CD4-positive, alpha-beta T cell treated with Interleukin-2 at 100 ng/mL for 4 hours (primary cell): ENCODE data around the gene MADD.
"Not testable (repeated sequence)": the region's sequence is repeated elsewhere in the genome, so short reads cannot be mapped to it uniquely, and the experiment has no call there.

ENCODE experiments used
- DNase-seq: peaks from one replicate; pipeline ENCODE4 v3.0.0-alpha.2; 2020; ENCODE audit warnings: low spot score

MADD gene

DNA sequence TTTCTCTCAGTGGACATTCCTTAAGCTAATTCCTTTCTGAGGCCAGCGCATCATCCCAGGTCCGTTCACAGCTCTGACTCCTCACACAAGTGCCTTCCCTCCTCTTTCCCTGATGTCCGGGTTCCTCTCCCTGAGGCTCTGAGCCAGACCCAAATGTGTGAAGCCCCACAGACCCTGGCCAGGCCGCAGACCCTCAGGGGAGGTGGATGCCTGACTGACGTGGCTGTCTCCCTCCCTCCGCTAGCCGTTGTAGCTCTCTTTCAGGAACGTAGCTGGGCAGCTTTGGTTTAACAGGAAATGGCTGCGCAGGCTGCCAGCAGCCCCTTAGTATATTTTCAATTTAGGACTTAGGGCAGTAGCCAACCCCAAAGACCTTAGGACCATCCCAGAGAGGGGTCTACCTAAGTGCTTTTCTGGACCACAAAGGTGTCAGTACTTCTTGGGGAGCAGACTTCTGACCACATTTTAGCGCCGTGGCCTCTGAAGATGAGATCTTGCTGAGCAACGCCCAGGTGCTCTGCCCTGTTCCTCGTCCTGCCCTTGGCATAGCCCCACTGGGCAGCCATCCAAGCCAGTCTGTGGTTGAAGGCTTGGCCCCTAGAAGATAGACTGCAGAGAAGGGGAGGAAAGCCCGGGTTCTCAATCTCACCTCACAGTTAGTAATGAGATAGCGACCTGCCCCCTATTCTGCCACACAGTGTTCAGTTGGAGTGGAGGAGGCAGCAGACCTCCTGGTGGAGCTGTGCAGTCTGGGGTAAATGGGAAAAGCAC is 55.5 kb downstream of the MADD start:
- no peak for DNase-seq

DNA sequence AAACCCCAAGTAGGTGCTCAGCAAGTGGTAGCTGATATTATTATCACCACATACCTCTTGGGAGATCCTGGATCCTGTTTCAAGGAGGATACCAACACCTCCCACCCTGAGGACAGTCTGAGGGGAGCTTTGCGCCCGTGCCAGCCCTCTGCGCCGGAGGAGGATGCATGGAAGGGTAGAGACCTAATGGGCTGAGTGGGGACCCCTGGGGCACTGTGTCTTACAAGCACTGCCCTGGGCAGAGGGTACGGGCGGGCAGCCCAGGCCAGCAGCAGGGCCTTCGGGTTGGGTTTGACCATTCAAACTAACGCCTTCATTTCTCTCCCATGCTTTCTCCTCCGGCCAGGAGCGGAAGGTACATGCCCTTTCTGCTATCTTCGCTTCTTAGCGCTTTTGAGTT is 56.3 kb downstream of the MADD start:
- DNase-seq, result no peak

DNA sequence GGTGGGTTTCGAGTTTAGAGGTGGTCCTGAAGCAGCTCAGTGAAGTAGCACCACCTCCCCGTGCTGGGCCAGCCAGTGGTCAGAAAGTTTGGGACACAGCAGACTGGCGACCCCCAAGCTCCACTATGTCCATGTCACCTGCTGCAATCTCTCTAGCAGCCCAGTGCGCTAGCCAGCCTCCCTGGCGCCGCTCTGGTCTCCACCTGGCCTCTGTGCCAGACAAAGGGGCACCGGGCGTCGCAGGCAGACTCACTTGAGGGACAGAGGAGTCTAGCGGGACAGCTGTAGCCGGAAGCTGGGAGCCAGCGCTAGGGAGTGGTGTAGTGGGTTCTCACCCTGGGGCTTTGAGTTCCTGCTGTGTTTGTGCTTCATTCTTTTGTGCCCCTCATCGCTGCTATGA is 57.1 kb downstream of the MADD start:
- DNase-seq, result no peak

DNA sequence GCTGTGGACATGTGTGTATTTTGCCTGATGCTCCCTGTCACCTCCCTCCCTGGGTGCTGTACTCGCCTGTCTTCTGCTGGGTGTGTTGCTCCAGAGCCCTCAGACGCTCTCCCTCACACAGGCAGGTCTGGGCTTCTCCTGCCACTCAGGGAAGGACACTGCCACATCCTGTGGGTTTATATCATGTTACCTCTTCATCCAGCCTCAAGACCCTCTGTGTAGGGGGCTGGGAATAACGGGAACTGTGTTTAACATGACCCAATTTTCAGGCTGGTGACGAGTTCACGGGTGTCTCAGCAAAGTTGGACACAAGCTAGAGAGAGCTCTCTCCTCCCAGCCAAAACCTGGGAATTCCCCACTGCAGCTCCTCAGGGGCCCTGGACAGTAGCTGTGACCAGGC is 58.0 kb downstream of the MADD start:
- DNase-seq, result no peak

DNA sequence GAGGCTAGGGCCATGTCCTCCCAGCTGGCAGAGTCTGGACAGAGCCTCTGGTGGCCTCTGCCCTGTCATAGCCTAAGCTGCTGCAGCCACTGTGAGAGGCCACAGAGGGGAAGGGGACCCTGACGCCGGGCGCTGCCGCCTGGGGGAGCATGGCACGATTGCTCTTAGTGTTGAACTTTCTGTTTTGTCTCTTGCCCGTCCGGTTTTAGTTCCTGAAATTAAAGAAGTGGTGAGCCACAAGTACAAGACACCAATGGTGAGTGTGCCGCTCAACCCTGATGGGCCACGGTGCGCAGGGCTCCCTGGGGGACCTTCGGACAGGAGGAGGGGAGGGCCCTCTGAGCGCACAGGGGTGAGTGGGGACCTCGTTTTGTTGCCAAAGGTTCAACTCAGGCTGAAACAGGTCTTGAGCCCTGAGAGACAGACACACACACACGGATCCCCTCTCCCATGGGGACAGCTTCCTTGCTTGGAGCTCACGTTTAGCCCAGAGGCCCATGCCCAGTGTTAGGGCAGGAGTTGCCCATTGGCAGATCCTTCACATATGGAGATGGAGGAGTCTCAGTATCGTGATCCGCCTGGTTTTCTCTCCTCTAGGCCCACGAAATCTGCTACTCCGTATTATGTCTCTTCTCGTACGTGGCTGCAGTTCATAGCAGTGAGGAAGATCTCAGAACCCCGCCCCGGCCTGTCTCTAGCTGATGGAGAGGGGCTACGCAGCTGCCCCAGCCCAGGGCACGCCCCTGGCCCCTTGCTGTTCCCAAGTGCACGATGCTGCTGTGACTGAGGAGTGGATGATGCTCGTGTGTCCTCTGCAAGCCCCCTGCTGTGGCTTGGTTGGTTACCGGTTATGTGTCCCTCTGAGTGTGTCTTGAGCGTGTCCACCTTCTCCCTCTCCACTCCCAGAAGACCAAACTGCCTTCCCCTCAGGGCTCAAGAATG is 58.8 kb downstream of the MADD start:
- no peak for DNase-seq

DNA sequence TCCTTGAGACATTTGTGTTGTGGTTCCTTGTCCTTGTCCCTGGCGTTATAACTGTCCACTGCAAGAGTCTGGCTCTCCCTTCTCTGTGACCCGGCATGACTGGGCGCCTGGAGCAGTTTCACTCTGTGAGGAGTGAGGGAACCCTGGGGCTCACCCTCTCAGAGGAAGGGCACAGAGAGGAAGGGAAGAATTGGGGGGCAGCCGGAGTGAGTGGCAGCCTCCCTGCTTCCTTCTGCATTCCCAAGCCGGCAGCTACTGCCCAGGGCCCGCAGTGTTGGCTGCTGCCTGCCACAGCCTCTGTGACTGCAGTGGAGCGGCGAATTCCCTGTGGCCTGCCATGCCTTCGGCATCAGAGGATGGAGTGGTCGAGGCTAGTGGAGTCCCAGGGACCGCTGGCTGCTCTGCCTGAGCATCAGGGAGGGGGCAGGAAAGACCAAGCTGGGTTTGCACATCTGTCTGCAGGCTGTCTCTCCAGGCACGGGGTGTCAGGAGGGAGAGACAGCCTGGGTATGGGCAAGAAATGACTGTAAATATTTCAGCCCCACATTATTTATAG is 59.6 kb downstream of the MADD start:
- no peak for DNase-seq

DNA sequence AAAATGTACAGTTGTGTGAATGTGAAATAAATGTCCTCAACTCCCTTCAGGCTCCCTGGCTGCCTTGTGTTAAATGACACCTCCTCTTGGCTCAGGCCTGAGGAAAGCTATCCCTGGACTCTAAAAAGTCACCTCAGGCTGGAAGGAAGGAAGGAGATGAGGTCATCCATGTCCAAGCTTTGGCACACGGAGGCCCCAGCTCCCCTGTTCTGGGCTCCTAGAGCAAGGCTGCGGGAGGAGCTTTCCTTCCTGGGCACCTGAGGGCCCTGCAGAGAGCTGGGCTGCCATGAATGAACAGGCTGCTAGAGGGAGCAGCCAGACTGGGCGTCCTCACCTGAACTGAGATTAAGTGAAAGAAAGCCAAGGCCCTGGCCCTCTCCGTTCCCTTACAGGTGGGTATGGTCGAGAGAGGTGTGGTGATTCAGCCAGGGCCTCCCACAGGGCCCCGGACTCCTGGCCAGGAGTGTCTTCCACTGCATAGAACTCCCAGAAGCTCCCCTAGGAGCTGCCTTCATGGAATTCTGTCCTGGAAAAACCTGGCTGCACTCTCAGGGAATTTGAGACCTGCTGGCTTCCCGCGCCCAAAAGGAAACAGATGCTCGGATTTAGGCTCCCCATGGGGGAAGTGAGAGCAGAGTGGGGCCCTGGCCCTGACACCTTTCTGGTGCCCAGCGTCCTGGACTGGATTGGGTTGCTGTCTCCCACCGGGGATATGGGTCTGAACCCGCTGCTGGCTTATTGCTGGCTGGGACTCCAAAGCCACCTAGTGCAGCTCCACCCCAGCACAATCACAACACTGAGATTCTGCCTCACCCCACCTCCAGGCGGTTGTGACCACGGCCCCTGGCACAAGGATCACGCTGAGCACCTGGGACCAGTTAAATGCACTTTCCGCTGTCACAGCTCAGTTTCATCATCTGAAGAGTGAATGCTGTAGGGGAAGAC is 60.3 kb downstream of the MADD start:
- no peak for DNase-seq

DNA sequence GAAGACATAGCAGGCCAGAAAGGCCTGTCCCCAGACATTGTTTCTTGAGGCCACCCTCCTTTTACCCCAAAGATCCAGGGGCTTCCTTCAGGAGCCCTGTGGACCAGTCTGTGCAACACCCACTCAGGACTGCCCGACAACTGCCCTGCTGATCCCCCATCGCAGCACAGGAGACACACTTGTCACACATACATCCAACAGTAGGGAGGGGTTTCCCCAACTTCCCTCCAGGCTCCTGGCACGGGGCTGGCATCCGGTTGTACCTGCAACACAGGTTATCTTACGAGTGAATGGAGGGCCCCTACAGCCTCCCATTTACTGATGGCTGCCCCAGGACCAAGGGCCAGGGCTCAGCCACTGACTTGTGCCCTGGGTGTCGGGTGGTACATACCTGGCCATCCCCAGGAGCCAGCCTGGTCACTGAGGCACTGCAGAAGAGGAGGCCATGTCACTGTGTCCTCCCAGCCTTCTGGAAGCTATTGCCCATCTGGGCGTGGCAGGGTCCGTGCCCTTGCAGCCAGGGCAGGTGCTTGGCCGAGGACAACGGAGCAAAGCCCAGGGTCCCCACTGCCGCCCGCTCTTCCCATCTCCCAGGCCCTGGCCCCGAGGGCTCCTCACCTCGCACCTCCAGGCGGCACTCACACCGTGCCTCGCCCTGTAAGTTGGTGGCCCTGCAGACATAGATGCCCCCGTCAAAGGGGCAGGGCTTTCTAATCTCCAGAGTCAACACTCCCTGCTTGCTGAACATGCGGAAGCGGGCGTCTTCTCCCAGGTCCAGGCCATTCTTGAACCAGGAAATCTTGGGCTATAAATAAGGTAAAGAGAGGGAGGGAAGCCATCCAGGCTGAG is 61.7 kb downstream of the MADD start:
- no peak for DNase-seq

DNA sequence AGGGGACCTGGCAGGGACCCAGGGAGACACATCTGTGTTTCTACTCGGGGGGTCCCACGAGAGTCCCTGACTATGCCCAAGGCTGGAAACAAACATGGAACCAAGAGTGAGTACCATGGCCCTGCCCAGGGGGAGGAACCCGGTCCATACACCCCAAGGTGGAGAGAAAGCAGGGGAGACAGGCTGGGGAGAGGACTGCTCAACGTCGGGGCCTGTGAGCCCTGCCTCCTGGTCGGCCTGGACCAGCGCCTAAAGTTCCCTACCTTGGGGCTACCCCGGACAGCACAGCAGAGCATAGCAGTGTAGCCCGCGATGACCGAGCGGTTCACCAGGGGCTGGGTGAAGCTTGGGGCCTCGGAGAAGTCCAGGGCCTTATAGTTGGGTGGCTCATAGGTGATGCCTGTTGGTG is 62.4 kb downstream of the MADD start:
- DNase-seq, result no peak

DNA sequence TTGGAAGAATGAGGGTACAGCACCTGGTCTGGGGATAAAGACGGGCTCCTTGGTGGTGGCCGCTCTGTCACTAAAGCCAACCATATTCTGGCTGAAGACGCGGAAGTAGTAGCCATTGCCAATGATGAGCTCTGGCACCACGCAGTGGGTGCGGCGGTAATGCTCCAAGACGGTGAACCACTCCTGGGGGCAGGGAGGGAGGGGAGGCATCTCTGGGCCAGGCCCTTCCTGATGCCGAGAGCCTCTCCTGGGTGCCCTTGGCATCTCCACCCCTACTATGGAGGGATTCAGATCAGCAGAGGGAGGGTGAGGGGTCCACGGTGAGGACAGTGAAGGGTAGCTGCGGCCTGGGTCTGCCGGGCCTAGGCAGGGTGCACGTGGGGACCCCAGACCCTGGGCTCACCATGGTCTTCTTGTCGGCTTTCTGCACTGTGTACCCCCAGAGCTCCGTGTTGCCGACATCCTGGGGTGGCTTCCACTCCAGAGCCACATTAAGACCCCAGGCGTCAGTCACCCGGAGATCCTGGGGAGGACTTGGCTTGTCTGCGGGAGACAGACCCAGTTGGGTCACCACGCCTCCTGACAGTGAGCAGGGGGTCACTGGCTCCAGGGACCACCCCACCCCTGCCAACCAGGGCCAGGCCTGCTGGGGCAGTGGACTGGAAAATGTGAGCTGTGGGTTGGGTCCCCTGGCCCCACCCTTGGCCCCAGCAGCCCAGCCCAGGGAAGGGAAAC is 63.0 kb downstream of the MADD start:
- no peak for DNase-seq

DNA sequence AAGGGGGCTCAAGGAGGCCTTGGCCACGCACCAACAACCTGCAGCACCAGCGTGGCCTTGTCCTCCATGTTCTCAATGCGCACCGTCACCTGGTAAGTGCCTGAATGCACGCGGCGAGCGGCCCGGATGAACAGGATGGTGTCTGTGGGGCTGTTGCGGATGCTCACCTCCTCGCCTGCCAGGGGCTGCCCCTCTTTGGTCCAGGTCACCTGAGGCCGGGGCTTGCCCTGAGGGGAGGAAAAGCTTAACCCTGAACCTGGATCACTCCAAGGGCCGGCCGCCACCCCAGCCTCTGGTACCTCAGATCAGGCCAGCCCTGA is 63.6 kb downstream of the MADD start:
- no peak for DNase-seq

DNA sequence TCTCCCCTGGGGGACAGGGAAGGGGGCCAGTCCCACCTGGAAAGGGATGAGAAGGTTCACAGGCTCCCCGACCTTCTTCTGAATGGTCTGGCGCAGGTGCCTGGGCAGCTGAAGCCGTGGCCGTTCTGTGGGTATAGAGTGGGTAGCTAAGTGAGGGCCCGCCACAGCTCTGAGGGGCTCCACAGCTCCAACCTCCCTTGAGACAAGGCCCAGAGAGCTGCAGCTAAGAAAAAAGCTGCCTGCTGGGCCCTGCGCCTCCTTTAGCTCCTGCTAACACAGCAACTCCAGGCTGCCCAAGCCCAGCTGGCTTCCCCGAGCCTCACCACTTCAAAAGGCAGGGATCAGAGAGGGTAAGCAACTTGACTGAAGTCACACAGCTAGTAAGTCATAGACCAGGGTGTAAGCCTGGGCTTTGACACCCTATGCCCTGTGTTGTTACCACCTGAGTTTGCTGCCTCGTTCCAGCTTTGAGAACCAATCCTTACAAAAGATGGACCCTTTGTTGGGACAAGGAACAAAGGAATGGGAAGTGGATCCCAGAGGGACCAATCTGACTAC is 64.0 kb downstream of the MADD start:
- no peak for DNase-seq

DNA sequence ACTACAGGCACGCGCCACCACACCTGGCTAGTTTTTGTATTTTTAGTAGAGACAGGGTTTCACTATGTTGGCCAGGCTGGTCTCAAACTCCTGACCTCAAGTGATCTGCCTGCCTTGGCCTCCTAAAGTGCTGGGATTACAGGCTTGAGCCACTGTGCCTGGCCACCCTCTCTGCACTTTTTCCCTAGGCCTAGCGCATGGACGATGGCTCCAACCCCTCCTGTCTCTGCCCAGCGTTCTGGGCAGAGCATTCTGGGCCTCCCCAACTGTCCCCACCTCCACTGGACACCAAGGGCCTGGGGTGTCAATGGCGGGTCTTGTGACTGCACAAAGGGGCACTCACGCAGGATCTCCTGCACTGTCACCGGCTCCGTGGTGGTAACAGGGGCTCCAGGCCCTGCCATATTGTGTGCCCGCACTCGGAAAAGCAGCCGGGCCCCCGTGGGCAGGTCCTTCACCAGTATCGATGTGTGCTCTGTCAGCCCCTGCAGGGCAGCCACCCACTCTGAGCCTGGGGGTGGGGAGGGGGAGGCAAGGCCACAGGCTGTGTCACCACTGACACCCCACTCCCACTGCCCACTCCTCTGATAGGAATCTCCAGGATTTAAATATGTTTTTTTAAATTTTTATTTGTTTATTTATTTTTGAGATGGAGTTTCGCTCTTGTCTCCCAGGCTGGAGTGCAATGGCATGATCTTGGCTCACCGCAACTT is 64.9 kb downstream of the MADD start:
- not testable (repeated sequence) for DNase-seq

DNA sequence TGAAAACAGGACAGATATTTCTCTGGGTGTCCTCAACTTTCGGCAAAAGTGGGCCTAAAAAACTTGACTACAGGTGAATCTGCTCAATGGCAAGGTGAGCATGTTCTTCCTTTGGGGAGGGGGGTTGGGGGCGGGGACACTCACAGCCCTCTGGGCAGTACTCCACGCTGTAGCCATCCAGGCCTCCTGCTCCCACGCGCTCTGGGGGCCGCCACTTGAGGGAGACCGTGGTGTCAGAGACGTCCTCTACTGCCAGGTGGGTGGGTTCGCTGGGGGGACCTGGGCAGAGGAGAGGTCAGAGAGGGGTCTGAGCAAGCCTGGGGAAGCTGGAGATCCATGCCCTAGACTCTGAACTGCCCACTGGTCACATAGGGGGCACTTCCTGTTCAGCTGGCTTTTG is 65.8 kb downstream of the MADD start:
- DNase-seq, result no peak

DNA sequence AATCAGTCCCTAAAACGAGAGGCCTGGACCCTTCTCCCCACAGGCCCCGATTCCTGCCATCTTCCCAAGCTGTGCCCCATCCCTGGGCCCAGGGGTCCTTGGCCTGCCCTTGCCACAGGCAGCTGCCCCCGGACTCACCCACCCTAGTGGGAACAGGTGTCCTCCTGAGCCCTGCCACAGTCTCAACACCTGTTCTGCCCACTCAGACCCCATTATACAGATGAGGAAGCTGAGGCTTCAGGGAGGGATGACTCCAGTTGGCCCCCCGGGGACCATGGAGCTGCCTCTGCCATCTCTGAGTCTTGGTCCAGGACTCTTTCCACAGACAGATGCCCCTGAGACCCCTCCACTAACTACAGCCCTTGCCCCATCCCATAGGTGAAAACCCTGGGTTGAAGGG is 66.7 kb downstream of the MADD start:
- no peak for DNase-seq

DNA sequence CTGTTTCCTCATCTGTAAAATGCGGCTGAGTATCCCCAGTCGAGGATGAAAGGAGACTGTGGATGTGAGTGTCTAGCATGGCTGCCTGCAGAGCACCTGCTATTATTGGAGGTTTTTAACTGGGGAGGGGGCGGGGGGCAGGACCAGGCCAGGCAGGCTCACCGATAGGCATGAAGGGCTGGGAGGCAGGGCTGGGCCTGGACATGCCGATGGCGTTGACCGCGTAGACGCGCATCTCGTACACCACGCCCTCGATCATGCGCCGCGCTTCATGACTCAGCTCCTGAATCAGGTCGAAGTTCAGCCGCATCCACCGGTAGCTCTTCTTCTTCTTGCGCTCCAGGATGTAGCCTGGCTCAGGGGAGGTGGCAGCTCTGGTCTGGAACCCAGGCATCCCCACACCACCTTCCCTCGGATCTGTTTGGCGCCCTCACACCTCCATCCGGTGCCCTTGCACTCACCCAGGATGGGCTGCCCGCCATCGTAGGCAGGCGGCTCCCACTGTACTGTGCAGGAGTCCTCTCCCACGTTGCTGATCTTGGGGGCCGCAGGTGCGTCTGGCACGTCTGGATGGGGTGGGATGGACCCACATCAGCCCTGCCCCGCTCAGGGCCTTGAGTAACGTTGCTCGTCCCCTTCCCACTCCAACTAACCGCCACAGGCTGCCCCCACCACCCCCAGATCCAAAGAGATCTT is 67.4 kb downstream of the MADD start:
- no peak for DNase-seq

DNA sequence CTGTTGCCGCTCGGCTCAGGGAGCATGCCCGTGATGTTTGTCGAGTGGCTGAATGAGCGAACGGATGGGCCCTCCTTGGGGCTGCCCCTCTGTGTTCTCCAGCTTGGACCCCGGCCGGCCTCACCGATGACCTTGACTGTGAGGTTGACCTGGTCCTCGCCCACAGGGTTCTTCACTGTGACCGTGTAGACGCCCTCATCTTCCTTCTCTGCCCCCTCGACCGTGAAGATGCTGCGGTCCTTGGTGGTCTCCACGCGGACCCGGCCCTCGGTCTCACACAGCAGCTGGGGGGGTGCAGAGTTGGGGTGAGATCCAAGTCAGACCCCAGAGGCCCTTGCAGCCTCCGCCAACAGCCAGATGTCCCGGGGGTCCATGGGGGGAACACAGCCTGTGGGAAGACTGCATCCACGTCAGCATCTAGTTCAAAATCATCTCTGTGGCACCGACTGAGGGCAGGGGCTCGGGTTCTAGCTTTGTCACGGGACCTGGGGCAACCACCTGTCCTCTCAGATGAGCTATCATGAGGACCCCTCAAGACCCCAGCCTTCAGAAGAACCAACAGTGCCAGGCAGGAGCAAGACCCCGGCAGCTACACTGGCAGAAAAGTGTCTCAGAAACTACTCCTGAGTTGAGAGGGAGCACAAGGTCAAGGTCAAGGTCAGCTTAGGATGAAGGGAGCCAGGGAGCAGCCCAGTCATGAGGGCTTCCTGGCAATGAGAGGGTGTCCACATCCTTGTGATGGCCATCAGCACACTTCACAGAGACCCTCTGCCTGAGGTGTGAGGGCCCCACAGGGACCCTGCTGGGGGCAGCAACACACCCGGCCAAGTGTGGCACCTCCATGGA is 68.7 kb downstream of the MADD start:
- no peak for DNase-seq

DNA sequence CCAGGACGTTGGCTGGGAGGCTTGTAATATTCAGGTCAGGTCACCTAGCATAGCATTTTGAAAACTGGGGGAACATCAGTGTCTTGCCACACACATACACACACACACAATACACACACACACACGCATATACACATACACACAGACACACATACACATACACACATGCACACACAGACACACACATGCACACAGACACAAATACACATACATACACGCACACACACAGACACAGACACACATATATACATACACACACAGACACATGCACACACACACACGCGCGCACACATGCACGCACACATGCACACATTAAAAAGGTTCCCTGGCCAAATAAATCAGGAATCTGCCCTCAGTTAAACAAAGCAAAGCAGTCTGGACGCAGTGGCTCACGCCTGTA is 70.1 kb downstream of the MADD start:
- DNase-seq, result no peak
